Measurements from ENCODE around the gene NDST1.

Gene NDST1

DNA sequence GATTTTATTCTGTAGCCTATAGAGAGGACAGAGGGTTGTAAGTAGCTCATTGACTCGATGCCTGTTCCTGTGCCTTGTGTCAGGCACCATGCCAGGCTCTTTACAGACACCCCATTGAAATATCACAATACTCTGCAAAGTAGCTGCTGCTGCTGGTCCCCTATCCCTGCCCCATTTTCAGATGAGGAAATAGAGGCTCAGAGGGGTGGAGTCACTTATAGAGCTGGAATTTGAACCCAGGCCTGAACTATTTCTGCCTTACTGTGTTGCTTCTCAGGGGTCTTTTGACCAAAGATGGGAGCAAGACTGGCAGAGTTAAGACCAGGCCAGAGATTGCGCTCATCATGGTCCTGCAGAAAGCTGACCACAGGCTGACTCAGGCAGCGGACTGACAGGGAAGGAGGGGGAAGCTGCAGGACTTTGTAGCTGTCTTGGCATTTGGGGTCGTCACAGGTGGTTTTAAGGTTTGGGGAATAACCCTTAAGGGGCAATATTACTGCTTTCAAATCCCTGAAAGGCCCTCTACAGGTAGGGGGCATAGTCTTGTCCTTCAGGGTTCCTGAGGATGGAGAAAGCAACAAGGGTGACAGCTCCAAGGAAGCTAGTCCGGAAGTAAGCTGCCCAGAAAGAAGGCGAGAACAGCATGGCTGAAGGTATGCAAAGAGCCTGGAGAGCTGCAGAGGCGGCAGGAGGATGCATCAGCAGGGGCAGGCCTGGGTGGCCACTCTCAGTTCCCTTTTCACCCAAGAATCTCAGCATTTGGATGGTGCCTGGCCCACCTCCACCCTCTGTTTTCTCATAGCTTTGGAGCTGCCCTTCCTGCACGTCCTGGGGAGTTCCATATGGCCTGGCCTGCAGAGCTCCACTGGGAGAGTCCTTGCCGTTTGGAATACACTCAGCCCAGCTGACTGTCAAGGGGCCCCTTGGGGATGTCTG, 18.3 kb upstream of the NDST1 start:
- DNase-seq, result peak; percentile 57

DNA sequence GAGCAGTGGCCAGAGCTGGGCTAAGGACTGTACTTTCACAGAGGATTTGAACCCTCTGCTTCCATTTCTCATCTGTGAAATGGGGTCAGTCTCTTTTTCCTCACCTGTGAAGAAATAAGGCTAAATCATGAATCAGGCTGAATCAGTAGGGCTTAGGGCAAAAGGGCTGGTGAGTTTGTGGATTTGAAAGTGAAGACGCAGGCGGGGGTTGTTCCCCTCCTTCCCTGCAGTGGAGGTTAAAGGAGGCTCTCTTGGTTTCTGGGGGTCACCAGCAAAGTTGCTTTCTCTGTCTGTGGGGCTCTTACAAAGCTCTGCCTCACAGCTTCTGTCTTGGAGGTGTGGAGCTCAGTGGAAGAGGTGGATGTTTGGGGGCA, 17.6 kb upstream of the NDST1 start:
- DNase-seq, result no peak

DNA sequence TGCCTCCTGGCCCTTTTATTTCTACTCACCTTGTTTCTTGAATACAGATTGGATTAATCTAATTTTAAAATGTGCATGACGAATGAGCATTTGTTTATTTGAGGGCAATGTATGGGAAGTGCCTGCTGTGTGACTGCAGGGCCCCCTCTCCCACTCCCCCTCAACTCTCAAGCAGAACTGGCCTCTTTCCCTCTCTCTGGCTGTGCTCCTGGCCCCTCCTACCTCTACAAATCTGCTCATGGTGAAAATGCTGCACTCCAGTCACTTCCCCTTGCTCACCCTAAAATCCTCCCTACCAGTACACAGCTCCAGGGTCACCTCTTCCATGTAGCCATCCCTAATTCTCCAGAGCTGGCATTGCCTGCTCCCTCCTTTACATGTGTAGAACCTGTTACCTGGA, 17.2 kb upstream of the NDST1 start:
- no peak for DNase-seq

GRCh38 chr5:150491876-150492275, 16.1 kb upstream of the NDST1 start:
- peak; percentile 53 for DNase-seq

GRCh38 chr5:150492621-150493020, 15.3 kb upstream of the NDST1 start:
- no peak for DNase-seq

GRCh38 chr5:150496098-150496497, 11.8 kb upstream of the NDST1 start:
- DNase-seq, result no peak

DNA sequence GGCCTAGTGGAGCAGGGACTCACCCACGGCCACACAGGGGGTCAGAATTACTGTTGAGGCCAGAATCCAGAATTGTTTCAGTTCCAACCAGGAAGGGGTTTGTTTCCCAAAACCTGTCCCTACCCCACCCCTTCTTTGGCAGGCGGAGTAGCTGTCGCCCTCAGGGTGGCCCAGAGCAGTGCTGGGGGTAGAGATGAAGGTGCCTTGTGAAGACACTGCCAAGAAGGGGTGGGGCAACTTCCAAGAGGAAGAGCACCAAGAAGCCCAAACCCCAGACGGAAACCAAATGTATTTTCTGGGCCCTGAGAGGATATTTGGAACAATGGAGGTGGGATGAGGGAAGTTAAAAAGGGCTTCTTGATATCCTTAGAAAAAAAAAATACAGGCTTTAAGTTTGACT, 11.4 kb upstream of the NDST1 start:
- DNase-seq, result no peak

DNA sequence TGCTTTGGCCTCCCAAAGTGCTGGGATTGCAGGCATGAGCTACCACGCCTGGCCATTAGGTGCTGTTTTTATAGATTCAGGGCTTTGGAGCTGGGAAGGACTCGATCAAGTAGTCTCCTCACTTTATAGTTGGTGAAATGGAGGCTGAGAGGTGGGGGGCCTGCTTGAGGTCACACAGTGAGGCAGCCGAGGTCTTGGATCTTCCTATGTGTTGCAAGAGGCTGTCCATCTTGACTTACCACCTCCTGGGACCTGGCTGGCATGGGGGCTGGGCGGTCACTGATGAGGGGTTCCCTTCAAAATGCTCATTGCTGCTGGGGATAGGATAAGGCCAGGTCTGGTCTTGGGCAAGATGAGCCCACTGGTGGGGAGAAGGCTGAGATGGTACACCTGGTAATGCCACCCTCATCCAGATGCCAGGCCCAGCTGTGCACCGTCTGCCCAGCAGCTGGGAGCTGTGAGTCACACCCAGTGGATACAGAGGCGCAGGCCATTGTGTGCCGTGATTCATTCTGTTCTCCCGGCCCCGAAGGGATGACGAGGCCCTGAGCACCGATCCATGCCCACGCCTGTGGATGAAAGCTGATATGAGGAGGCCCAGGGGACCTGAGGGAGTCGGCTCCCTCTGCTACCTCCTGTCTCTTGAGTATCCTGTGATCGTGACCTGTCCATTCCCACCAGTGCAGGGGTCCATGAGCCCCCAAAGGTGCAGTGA, 10.5 kb upstream of the NDST1 start:
- DNase-seq, result peak; percentile 84

DNA sequence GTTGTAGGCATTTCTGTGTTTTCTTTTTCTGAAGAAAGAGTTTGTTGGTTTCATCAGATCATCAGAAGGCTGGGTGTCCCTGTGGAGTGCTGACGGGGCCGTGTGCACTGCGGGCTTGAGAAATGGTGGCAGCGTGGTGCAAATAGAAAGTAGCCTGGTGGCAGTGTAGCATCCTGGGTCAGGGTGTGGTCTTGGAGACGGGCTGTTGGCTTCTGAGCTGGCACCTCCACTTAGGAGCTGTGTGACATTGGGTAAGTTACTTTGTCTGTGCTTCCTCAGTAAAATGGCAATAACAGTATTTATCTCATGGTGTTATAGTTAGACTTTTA, 10.0 kb upstream of the NDST1 start:
- DNase-seq, result no peak

GRCh38 chr5:150498501-150498900, 9.4 kb upstream of the NDST1 start:
- DNase-seq, result peak; percentile 40

DNA sequence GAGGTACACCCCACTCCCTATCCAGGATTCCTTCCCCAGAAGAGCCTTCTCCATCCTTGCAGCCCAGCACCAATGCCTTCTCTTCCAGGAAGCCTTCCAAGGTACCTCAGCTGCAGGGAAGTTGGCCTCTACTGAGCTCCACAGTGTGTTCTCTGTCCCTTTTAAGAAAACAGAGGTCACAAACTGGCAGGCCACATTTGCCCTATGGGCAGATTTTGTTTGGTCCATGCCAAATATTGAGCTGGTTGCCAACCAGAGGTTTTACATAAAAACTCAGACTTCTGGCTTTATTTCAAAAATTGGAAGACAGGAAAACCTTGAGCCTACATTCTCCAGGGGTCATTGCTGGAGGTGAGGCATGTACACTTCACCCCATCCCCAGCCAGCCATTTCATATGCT, 9.0 kb upstream of the NDST1 start:
- DNase-seq, result no peak

DNA sequence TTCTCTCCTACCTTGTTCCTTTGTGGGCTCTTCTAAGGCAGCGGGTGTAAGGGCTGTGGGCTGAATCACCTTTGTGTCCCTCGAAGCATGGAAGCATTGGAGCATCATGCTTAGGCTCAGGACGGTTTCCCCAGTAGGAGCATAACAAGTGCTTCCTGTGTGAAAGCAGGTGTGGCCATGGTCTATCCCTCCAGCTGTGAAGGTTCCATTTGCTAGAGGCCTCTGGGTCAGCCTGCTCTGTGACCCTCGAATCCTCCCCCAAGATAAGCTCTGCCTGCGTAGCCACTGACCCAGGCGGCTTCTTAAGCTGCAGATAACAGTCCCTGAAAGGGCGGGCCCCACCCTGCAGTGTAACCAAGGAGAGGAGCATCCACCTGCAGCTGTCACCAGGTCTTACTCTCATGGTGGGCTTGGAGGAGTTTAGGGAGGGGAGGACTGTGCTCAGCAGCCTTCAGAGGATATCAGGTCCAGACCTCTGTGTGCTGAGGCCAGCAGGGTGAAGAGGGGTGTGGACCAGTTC, 8.4 kb upstream of the NDST1 start:
- no peak for DNase-seq

GRCh38 chr5:150500328-150500841, 7.5 kb upstream of the NDST1 start:
- no peak for DNase-seq

GRCh38 chr5:150500905-150501304, 7.0 kb upstream of the NDST1 start:
- DNase-seq, result no peak

DNA sequence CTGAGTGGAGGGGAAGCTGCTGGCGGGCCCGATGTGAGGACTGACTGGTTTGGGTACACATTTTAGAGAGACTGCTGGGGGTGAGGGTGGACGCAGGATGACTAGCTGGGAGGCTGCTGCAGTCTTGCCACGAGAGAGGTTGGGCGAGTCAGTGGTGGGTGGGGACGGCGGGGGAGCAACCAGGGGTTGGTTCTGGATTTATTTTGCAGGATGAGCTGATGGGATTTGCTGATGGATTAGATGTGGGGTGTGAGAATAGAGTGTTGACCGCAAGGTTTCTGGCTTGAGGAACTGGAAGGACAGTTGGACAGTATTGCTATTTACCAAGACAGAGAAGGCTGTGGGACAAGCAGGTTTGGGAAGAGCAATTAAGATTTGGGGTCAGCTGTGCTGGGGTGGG, 5.8 kb upstream of the NDST1 start:
- DNase-seq, result no peak

DNA sequence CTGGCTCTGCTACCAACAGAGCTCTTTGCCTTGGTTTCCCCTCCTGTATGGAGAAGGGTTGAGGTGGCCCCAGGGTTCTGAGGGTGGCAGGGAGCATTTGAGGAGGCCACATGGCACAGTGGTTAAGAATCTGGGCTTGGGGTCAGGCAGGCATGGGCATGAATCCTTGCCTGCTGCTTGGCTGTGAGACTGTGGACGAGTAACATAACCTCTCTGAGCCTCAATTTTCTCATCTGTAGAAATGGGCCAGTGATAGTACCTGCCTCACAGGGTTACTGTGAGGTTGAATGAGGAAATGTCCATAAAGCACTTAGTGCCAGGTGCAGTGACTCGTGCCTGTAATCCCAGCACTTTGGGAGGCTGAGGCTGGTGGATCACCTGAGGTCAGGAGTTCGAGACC, 5.1 kb upstream of the NDST1 start:
- DNase-seq, result no peak

- no peak for DNase-seq
These were observed 4.5 kb upstream of the NDST1 start for GRCh38 chr5:150503386-150503785.

- peak; percentile 80 for DNase-seq
These were observed 3.8 kb upstream of the NDST1 start for GRCh38 chr5:150503977-150504620.

GRCh38 chr5:150505041-150505511, 2.9 kb upstream of the NDST1 start:
- DNase-seq, result no peak

DNA sequence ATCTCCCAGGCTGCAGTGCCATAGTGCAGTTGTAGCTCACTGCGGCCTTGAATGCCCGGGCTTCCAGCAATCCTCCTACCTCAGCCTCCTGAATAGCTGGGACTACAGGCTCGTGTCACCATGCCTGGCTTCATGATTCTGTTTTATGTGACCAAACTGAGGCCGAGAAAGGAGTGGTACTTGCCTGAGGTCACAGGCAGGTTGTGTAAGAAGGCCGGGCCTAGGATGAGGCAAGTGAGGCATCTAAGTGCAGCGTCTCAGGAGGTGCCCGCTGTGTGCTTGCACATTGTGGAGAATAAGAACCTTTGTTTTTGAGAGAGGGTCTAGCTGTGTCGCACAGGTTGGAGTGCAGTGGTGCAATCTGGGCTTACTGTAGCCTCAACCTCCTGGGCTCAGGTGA, 2.1 kb upstream of the NDST1 start:
- no peak for DNase-seq

GRCh38 chr5:150506571-150507473, 1.1 kb upstream of the NDST1 start:
- no peak for DNase-seq

DNA sequence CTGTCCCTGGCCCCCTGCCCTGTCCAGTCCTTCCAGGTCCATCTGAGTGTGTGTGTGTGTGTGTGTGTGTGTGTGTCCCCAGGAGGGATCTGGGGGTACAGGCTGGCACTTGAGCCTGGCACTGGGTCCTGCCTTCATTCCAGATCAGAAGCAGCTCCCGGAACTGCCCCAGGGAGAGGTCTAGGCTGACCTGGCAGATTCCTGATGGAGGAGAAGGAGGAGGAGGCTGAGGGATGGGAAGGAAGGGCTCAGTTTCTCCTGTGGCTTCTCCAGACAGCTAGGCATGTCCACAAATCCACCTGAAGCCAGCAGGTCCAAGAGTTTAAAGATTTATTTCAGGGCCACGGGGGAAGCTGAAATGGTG, 328 bp downstream of the NDST1 start:
- DNase-seq, result no peak
